Frontal cortex (tissue), 4 donors: ENCODE results near the gene TMEM132D. TPM values are rescaled to one million over a fixed set of nuclear protein-coding genes. Genes with fewer than 3 reads are reported as not detected.

Experiments used
- DNase-seq, 2 donors: peaks; one replicate each; pipeline ENCODE4 v3.0.0; 2012; ENCODE audit warnings: low spot score in 2 of 2
- FAIRE-seq: peaks from 2 replicates; lab custom pipeline; 2012; peaks lifted over from hg19 to GRCh38; lab: Jason Lieb, UNC
- total RNA-seq: library from RNA; depleted of rRNA; stranded (reverse); fragments of >200 nt; gene quantifications from one replicate; pipeline ENCODE4 v1.2.3, GENCODE V29; 2014
- donor health status: control.
- donor health status: control.
- donor health status: control.

The TMEM132D gene
- total RNA-seq, 1 donor from 2014 or later: 4.1 TPM

GRCh38 chr12:129877411-129877810, 26.4 kb downstream of the TMEM132D start:
- DNase-seq (no peak), FAIRE-seq (no peak)

- FAIRE-seq: no peak
Measured at GRCh38 chr12:129873833-129874208, 30.0 kb downstream of the TMEM132D start.

DNA sequence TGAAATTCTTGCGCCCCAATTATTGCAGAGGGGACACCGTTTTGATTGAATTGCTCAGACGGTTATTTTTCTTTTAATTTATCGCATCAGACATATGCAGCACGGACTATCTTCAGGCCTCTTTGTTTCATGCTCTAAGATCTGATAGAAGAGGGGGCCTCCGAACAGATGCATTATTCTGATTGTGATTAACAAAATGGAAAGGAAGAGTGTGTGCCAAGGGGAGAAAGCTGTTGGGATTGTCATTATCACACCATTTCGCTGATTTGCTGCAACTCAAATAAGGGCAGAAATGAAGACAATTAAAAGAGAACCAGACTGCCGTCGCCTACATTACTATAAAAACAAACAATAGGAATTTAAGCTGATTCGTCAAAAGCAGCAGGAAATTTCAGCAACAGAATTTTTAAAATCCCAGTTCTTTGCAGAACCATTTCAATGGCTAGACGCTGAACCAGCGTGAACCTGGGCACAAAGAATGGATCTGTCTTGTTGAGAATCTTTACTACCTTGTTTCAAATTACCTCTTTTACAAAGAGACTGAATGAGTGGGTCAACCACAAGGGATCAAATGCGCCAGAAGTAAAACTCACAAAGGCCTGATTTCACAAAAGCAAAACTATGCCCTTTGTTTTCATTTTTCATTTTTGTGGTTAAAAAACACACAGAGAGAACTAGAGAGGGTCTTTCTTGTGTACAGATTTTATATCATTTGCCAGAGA, 30.6 kb downstream of the TMEM132D start:
- DNase-seq: no peak
- no peak for FAIRE-seq

More at GRCh38 chr12:129873833-129874208, 30.0 kb downstream of the TMEM132D start:
- no peak for DNase-seq

- FAIRE-seq: no peak
- DNase-seq: no peak
Measured at GRCh38 chr12:129871991-129872972, 31.5 kb downstream of the TMEM132D start.

DNA sequence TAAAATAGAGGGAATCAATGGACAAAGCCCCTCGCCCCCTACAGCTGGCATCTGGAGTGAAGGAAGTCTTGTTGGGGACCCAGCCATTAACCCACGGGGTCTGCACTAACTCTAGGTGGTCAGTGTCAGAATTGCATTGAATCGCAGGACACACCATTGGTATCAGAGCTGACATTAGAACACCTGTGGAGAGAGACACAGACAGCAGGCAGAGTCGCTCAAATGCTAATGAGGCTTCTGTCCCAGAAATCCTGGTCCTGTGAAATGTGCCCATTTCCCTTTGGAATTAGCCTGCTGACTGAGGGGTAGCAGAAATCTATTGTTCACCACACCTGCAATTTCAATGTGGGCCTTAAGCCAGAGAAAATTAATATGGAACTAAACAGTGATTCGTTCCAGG, 33.0 kb downstream of the TMEM132D start:
- FAIRE-seq (no peak), DNase-seq (no peak)

DNA sequence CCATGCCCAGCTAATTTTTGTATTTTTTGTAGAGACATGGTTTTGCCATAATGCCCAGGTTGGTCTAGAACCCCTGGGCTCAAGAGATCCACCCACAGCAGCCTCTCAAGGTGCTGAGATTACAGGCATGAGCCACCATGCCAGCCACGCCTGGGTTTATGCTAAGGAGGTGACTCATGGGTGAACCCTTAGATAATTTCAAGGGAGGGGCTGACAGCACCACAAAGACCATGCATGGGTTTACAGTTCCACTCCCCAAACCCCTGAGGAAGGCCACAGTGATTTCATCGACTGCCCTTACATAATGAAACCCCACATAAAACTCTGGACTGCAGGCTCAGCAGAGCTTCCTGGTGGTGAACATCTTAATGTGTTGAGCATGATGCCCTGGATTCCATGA, 33.7 kb downstream of the TMEM132D start:
- FAIRE-seq (no peak), DNase-seq (no peak)

DNA sequence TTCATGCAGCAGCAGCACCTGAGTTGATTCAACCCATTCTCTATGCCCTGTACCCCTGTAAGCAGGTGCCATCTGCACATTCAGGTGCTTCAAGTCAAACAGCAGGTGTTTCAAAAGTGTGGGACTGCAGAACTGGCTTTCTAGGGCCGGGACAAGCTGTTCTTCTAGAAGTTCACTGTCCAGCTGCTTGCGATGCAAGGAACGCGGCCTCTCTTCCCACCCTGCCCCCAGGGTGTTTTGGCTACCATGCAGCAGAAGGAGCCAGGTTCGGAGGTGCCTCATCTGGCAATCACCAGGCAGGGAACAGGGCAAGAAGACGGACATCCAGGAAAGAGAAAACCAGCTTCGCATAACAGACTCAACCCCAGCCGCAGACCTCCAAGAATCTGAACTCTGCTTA, 35.2 kb downstream of the TMEM132D start:
- no peak for FAIRE-seq

DNA sequence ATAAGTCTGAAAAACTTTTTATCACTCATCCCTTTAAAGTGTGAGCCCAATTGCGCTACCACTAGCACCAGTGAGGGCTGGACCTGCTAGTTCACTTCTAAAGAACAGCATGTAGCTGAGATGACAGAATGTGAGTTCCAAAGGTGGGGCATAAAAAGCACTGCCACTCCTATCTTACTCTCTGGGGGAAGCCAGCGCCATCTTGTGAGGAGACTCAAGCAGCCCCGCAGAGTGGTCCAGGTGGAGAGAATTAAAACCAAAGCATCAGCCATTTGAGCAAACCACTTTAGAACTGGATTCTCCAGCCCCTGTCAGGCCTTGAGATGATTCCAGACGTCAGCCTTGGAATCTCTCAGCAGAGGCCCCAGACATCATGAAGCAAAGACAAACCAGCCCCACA, 39.9 kb downstream of the TMEM132D start:
- no peak for DNase-seq
- no peak for FAIRE-seq

More for the DNA sequence above, 35.2 kb downstream of the TMEM132D start:
- DNase-seq: no peak

DNA sequence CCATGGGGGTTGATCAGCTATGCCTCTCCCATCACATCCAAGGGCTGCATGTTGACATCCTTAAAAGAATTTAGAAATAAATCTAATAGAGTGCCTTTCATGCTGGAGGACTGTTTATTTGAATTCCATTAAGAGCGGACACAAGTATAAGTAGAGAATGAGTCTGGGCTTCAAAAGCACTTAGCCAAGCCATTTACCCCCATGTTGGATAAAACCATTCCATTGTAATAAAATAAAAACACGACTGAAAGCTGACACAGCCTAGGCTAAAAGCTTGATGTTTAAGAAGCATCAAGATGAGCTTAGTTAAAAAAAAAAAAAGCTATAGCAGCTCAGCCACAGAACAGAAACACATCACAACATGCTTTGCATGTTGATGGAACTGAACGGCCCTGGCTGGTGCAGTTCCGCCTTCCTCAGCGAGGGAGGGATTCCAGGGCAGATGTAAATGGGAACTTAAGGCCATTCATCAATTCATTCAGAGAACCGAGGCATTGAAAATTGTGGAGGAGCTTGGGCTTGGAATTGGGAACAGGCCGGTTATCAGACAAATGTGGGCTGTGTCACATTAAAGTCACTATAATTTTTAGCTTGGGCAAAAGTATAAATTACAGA, 41.2 kb downstream of the TMEM132D start:
- FAIRE-seq (no peak), DNase-seq (no peak)

DNA sequence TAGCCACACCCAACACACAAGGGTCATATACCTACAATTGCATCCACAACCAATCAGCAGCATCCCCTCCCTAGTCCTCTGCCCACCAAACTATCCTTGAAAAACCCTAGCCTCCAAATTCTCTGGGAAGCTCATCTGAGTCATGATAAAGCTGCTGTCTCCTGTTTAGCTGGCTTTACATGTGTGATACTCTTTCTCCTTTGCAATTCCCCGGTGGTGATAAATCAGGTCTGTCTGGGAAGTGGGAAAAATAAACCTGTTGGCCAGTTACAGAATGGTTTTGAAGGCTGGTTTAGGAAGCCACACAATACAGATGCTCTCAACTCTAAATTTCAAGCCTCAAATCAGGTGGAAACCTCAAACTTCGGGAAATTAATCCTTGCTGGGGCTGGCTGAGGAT, 41.9 kb downstream of the TMEM132D start:
- FAIRE-seq: no peak
- DNase-seq: no peak

DNA sequence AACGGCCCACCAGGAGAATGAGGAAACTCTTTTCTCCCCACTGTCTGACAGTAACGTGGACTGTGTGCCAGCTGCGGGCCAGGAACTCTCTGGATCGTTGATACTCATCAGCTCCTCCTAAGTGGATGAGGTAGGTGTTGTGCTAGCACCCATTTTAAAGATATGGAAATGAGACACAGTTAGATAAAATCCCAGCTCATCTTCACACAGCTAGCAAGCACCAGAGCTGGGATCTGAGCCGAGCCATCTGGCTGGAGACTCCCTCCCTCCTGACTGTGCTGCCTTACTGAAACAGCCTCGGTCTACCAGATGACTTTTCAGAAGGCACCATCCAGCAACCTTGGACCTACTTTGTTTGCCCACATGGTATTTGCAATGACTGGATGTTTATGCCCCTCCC, 49.2 kb downstream of the TMEM132D start:
- DNase-seq: peak in 1 of 2 donors; percentile 29
- FAIRE-seq: no peak

DNA sequence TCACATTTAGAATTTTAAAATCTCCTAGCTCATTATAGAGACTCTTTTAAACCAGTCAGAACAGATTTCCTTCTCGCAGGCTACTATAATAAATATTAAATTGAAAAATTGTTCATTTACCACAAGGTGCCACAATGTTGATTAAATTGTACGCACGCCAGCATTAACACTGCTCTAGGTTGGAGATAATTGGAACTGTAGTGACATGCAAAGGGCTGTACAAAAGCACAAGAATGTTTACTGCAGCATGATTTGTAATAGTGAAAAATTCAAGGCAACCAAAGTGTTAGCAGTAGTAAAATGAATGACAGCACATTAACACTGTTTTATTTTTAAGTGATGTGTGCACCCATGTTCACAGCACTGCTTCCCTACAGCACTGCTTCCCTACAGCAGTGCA, 52.5 kb downstream of the TMEM132D start:
- DNase-seq (no peak), FAIRE-seq (no peak)

DNA sequence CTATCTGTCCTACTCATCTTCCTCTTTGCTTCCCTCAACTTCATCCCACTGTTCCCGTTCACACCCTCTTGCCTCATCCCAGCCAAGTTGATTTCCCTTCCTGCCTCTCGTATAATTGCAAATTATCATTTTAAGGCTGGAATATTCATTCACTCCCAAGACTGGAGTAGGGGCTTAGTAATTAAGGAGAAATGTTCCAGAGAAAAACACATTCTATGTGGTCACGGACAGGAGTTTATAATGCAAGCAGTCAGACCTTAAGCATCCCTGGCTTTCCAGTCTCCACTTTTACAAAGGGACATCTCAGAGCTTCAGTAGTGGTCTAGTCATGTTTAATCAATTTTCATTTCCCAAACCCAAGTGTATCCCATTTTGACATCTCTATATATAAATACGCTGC, 54.9 kb downstream of the TMEM132D start:
- FAIRE-seq: no peak
- no peak for DNase-seq

DNA sequence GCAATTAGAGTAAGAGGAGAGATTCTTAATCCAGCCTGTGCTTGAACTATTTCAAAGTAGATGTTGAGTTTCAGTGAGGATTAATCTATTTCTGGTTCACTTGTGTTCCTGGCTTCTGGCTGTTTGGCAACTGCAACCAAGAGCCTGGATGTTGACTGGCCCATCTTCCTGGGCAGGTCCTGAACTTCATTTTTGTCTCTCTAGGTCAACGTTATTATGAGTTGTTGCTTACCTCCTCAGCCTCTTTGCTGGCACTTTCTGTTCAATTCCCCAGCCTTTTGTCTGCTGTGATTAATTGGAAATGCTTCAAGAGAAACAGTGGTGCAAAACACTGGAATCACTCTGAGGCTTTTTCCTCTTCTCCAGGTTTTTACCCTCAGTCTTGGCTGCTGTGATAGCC, 56.8 kb downstream of the TMEM132D start:
- FAIRE-seq: no peak
- DNase-seq: no peak

- FAIRE-seq: no peak
- no peak for DNase-seq
Measured at GRCh38 chr12:129844662-129845220, 59.1 kb downstream of the TMEM132D start.

DNA sequence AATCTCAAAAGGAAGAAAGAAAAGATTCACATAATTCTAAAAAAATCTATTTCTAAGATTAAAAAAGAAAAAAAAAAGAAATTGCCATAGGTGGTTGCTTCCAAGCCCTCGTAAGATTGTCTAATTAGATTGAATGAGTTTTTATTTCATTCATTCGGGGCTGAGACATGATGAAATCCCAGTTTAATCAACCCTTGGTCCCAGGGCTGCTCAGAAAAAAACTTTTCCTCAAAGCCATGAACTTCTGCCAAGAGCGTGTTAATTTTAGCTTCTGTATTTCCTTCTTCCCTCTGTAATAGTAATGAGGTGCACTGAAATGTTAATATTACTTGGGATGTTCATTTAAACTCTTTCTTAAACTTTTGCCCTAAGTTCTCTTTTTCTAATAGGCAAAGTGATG, 62.6 kb downstream of the TMEM132D start:
- DNase-seq (no peak), FAIRE-seq (no peak)

DNA sequence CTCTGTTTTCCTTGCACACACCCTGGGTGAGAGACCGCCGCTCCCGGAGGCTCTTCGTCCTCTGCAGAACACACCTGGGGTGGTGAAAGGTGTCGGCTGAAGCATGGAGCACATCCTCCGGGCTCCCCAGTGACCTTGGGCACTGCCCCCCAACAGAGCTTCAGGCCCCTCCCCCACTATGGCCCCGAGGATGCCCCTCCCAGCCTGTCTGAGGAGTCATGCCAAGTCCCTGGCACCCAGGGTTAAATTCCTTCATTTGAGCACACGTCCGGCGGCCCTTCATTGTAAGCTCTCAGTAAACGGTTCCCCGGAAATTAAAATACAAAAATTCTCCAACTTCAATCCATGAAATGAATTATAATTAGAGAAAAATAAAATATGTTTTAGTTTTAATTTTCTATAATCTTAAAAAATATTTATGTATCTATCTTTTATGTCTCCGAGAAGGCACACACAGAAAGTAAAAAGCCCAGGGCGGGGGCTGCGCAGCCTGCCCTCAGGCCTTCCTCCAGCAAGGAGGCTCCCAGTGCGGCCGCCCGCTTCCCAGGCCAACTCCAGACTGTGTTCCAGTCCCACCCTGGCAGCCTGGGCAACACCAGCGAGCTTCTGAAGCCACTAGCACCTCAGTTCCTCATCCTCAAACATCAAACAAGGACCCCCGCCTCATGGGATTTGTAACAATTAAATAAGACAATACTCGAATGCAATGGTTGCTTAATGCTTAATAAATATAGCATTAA, 63.5 kb downstream of the TMEM132D start:
- no peak for DNase-seq
- no peak for FAIRE-seq

GRCh38 chr12:129839679-129840078, 64.1 kb downstream of the TMEM132D start:
- FAIRE-seq (no peak), DNase-seq (no peak)

GRCh38 chr12:129831294-129831693, 72.5 kb downstream of the TMEM132D start:
- DNase-seq: no peak
- FAIRE-seq: no peak

DNA sequence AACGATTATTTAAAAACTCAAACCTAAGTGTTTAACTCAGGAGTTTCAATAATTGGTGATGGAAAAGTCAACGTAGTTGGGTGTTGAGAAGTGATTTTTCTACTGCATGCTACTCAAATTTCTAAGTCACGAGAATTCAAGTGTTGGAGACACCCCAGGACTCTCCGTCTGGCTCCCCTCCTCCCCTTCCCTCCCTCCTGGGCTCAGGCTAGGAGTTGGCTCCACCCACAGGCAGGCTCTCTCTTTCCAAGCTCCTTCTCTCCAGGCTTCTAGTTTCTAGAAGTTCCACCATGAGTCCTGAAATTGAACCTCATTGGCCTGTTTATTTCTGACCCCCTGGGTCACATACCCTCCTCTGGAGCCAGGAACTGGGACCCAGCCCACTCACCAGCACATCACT, 73.0 kb downstream of the TMEM132D start:
- FAIRE-seq (no peak), DNase-seq (no peak)
